OCI-M2 (cell line): ENCODE data around the gene AKR1D1.
"Not testable (repeated sequence)": the region's sequence is repeated elsewhere in the genome, so short reads cannot be mapped to it uniquely, and the experiment has no call there.

Source experiments
- DNase-seq: peaks from one replicate; lab custom pipeline; 2025; ENCODE audit not compliant: unreplicated experiment; lab: John Stamatoyannopoulos, UW

The AKR1D1 gene

DNA sequence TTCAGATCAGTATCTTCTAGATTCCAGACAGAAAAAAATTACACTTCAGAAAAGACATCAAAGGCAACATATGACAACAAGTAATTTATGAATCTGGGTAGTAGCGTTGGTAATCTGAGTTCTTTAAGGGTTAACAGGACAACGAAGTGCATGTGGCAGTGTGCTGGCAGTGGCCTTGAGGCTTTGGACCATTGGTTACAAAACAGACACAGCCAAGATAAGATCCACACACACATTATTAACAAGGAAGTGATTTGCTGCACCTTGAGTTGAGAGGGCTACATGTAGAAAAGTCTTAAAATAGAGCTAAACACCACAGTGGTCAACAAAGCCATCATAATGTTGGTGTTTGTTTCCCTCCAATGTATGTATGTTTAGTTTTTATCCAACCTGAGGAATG, 40.6 kb downstream of the AKR1D1 start:
- no peak for DNase-seq

DNA sequence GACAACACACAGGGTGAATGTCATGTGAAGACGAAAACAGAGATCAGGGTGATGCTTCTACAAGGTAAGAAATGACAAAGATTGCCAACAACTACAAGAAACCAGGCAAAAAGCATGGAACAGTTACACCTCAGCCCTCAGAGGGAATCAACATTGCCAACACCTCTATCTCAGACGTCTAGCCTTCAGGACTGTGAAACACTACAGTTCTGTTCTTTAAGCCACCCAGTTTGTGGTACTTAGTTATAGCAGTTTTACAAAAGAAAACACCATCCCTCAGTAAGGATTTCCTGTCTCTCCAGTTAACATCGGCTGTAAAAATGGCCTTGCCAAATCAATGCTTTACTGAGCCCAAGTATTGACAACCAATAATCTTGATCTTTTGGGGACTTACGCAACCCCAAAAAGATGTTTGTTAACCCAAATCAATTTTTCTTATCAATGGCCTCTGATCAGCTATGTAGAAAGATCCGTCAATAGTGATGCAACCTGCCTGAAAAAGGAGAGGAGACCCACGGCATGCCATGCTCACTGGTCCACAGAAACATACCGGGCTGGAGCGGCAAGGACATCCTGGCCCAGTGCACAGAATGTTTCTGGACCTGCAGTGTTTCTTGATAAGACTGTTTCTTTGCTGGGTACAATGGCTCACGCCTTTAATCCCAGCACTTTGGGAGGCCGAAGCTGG, 44.0 kb downstream of the AKR1D1 start:
- DNase-seq: no peak

DNA sequence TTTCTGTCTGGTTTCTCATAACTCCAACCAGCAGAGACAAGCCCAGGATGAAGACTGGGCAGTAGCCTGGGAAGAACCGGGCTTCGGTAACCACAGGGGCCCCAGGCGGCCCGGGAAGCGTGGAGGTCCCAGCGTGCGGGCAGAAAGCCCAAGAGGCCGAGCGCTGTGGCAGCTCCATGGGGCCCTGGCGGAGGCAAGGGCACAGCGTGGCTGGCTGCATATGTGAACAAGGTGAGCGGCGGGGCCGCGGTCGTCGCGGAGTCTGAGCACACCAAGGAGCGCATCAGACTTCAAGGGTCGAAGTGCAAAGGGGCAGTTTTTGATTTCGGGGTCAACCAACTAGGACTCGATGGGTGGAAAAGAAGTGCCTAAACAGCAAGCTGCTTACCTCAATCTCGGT, 45.9 kb downstream of the AKR1D1 start:
- DNase-seq: no peak

DNA sequence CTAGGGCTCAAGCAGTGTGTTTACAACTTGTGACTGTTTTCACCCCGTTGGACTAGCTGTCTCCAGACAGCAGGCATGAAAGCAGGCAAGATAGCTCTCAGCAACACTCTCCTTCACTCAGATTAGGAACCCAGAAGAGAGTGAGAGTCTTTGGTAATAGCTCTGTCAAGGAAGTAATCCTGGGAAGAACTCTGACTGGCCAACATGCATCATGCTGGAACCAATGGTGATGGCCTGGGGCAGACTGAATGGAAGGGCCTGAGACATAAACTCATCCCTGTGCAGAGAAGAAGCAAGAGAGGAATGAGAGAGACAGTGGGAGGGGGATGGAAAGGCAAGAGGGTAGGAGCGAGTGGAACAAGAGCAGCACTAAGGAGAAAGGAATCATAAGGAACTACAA, 48.9 kb downstream of the AKR1D1 start:
- no peak for DNase-seq

DNA sequence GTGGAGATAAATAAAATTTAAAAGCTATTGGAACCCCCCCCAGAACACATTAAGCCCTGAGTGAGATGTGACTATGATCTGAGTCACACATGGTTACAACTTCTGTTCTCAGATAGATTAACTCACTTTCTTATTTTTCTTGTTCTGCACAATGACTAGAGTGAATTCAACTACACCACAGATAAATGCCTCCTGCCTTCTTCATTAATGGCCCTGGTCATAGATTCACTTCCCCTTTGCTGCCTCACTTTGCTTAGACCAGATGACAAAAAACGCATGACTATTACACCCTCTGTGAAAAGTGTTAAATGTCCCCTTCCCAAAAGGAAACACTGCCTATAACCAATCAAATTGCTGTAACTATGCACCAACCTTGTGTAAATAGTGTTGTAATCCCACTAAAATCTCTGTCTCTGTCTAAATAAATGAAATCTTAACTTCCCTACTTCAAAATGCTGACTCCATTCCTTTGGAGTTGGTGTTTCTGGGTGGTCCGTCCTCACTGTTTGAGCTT, 49.4 kb downstream of the AKR1D1 start:
- DNase-seq: no peak

DNA sequence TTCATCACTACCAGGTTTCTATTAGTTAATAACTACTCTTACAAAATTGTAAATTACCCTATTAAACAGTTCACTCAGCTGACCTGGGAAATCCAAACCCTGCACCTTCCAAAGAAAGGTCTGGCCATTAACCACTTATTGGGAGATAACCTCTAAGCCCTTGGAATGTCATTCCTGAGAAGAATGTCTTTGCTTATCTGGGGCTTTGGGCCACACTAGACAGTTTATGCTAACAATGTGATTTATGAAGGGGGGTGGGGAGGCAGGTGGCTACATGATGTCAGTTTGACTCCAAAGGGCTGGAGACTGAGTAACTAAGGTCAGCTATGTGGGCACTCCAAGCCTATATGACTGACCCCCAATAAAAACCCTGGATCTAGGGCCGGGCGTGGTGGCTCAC, 50.7 kb downstream of the AKR1D1 start:
- no peak for DNase-seq

DNA sequence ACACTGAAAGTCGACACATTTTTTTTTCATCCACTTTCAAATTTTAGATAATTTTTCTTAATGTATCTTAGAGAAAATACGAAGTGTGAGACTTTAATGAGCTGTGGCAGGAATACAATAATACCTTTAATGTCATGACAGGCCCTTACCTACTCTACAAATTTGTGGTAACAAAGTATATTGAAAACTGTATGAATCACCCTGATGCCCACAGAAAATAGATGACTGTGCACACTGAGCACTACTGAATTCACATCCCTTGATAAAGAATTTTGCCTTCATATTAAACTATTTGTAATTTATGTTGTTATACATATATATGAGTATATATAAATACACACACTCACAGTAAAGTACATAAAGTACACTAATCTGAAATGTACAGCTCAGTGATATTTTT, 51.7 kb downstream of the AKR1D1 start:
- no peak for DNase-seq

DNA sequence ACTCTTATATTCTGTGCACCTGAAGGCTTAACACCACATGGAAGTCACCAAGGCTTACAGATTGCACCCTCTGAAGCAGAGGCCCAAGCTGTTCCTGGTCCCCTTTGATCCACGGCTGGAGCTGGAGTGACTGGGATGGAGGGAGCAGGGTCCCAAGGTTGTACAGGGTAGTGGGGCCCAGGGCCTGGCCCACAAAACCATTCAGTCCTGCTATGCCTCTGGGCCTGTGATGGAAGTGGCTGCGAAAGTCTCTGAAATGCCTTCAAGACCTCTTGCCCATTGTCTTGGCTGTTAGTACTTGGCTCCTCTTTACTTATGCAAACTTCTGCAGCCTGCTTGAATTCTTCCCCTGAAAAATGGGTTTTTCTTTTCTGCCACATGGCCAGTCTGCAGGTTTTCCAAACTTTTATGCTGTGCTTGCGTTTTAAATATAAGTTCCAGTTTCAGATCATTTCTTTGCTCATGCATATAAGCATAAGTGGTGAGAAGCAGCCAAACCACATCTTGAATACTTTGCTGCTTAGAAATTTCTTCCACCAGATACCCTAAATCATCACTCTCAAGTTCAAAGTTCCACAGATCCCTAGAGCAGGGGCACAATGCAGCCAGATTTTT, 53.4 kb downstream of the AKR1D1 start:
- no peak for DNase-seq

DNA sequence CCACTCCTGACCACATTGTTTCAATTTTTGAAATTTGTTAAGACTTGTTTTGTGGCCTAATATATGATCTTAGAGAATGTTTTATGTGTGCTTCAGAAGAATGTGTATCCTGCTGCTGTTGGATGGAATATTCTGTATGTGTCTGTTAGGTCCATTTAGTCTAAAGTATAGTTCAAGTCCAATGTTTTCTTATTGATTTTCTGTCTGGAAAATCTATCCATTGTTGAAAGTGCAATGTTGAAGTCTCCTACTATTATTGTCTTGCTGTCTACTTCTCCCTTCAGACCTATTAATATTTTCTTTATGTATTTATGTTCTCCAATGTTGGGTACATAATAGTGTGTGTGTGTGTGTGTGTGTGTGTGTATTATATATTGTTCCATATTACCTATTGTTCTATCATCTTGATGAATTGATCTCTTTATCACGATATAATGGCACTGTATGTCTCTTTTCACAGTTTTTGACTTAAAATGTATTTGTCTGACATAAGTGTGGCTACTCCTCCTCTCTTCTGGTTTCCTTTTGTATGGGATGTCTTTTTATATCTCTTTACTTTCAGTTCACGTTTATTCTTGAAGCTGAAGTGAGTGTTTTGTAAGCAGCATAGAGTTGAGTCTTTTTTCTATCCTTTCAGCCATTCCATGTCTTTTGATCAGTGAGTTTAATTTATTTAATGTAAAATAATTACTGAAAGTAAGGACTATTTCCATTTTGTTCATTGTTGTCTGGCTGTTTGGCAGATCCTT, 61.3 kb downstream of the AKR1D1 start:
- DNase-seq: no peak

DNA sequence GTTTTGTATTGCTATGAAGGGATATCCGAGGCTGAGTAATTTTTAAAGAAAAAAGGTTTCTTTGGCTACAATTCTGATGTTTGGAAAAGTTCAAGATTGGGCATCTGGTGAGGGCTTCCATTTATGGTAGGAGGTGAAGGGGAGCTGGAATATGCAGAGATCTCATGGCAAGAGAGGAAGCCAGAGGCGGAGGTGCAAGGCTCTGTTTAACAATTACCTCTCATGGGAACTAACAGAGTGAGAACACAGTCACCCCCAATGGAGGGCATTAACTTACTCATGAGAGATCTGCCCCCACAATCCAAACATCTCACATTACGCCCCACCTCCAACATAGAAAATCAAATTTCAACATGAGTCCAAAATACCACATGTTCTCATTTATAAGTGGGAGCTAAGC, 62.0 kb downstream of the AKR1D1 start:
- DNase-seq: no peak

DNA sequence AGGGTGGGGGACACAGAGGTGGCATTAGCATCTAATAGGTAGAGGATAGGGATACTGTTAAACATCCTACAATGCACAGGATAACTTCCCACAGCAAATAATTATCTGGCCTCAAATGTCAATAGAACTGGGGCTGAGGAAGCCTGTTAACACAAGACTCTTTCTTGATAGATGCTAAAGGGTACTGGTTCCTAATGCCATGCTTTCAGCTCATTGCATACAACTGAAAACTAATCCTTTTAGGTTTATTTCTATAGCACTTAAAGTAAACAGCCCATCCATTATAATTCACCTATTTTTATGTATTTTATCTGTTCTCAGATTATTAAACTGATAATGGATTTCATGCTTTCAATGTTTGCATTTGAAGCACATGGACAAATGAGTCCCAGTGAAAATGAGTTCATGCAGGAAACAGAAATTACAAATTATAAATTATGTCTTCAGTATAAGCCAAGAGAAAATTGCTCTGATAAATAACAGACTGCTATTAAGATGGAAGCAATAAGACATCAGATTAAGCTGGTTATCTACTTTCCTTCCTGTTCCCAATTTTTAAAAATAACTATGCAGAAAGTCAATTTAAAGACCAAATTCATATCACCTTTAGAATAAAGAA, 66.4 kb downstream of the AKR1D1 start:
- DNase-seq: no peak

DNA sequence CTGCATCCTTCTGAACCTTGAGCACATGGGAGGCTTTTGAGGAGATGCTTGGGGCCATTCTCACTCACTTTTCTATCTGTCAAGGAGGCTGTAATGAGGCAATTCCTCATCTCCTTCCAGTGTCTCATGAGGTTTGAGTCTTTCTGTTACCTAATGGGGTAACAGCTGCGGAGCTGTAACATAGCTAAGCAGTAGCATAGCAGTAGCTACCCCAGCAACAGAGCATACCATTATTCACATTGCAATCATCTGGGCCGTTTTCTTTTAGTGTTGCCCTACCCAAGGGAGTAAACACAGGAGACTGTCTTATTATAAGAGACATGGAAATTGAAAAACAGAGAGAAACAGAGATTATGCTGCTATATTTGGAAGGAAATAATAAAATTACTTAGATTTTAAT, 68.7 kb downstream of the AKR1D1 start:
- no peak for DNase-seq

DNA sequence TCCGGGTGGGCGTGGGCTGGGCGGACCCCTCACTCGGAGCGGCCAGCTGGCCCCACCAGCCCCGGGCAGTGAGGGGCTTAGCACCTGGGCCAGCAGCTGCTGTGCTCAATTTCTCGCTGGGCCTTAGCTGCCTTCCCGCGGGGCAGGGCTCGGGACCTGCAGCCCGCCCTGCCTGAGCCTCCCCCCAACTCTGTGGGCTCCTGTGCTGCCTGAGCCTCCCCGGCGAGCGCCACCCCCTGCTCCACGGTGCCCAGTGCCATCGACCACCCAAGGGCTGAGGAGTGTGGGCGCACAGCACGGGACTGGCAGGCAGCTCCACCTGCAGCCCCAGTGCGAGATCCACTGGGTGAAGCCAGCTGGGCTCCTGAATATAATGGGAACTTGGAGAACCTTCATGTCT, 70.0 kb downstream of the AKR1D1 start:
- DNase-seq: not testable (repeated sequence)

DNA sequence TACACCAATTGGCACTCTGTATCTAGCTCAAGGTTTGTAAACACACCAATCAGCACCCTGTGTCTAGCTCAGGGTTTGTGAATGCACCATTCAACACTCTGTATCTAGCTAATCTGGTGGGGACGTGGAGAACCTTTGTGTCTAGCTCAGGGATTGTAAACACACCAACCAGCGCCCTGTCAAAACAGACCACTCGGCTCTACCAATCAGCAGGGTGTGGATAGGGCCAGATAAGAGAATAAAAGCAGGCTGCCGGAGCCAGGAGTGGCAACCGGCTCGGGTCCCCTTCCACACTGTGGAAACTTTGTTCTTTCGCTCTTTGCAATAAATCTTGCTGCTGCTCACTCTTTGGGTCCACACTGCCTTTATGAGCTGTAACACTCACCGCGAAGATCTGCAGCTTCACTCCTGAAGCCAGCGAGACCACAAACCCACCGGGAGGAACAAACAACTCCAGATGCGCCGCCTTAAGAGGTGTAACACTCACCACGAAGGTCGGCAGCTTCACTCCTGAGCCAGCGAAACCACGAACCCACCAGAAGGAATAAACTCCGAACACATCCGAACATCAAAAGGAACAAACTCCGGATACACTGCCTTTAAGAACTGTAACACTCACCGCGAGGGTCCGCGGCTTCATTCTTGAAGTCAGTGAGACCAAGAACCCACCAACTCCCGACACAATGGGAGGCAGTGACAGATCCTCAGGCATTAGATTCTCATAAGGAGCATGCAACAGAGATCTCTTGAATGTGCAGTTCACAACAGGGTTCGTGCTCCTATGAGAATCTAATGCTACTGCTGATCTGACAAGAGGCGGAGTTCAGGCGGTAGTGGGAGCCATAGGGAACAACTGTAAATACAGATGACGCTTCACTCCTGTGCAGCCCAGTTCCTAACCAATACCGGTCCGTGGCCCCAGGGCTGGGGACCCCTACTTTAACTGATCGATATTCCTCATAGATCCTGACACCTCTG, 70.8 kb downstream of the AKR1D1 start:
- not testable (repeated sequence) for DNase-seq

DNA sequence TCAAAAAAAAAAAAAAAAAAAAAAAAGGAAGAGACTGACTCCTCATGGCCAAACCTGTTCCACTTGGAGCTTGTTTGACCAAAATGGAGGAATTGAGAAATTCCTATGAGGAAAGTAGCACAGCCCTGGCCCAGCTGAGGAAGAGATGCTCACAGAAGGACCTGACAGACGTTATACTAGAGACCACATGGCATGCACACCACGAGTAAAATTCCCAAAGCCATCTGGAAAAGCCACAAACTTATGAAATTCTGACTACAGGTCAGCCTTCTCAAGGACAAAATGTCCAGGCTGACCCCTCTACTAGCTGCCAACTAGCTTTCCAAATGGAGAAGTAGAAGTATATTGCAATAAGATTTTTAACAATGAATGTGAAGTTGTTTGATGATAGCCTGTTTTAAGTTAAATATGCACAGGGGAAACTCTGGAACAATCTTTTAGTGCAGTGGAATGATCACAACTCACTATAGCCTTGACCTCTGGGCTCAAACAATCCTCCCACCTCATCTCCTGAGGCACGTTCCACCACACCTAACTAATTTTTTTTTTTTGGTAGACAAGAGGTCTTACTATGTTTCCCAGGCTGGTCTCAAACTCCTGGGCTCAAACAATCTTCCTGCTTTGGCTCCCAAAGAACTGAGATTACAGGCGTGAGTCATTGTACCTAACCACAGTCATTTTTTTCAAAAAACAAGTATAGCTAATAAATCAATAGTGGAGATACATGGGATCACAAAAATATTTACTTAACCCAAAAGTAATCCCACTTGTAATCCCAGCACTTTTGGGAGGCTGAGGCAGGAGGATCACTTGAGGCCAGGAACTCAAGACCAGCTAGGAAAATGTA, 75.7 kb downstream of the AKR1D1 start:
- DNase-seq: no peak

DNA sequence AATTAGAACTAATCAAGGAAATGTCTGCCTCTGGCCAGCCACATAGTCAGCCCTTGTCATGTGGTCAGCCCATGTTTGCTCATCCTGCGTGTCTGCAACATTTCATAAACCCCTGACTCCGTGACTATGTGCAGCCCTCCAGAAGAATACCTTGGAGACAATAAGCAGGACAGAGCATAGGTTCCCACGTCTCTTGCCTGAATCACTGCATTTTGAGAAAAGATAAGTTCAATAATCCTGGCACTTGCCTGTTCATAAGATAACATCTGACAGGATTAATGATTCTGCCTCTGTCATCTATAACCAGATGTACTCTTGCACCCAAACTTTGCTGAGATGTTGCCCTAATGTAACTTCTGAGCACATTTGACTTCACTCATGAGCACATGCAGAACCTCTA, 78.4 kb downstream of the AKR1D1 start:
- no peak for DNase-seq

DNA sequence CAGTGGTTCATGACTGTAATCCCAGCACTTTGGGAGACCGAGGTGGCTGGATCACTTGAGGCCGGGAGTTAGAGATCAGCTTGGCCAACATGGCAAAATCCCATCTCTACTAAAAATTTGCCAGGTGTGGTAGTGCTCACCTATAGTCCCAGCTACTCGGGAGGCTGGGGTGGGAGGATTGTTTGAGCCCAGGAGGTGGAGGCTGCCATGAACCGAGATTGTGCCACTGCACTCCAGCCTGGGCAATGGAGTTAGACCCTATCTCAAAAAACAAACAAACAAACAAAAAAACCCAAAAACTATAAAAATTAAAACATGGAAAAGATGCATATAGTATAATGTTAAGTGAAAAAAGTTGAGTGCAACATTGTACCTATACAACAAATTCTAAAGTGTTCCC, 81.4 kb downstream of the AKR1D1 start:
- DNase-seq: no peak

DNA sequence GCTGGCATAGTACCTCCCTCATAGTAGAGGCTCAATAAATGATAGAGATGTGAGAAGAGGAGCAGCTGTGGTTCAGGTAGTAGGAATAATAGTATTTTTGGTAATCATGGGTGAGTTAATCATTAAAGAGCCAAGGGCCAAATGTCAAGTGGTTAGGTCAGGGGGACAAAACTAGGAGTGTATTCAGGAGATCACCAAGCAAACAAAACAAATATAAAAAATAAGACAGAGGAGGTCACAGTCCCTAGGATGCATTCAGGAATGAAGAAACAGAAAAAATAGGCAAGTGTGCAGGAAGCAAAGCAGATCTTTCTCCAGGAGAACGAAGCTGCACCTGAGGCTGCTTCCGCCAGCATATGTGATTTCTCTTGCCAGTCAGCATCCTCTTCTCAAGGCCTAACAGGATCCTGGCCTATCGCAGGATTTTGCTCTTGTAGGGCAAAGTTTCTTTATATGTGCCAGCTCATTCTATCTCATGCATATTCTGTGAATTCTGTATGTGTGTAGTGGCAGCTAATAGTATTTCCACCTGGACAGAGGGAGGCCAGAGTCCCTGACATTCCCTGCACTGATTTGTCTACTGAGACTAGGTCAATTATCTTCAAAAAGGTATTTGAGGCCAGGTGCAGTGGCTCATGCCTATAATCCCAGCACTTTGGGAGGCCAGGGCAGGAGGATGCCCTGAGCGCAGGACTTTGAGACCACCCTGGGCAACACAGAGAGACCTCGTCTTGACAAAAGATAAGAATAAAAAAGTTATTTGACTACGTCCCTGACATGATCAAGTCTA, 82.7 kb downstream of the AKR1D1 start:
- DNase-seq: no peak

DNA sequence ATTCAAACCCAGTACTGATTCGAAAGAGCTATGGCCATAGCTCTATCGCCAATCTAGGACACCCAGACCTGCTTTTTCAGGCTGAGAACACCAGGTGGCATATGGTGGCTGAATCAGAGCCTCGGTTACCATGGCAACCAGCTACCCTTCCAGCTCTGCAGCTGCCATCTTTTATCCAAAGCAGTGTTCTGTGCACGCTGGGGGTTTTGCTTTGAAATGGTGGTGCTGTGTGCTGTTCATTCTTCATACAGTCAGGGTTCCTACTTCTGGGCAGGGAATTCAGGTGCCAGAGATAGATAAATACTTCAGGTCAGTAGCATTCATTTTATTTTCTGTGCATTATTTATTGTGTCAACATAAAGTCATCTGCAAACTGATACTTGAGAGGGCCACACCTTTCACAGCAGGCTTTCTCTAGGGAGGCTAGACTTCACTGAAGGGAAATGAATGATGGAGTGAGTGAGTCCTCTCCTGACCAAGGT, 85.4 kb downstream of the AKR1D1 start:
- DNase-seq: peak; percentile 89
